DOHH2 (cell line): Measurements from ENCODE around the gene FAM107B.
"Not testable (repeated sequence)": the region's sequence is repeated elsewhere in the genome, so short reads cannot be mapped to it uniquely, and the experiment has no call there.

Experiments
- EZH2phosphoT487 ChIP-seq: fragments of 200-600 bp; sonication (generic); IDR thresholded peaks from 2 replicates; pipeline ENCODE4 v1.6.1; 2017; ENCODE audit warnings: borderline replicate concordance, mild to moderate bottlenecking, antibody characterized with exemption, low read length, moderate library complexity, mixed read lengths
- TF ChIP-seq, protein P1 (sequence below): fragments of 200-600 bp; sonication (generic); IDR thresholded peaks from one replicate; pipeline ENCODE4 v1.5.1; 2014; ENCODE audit warnings: antibody characterized with exemption, mild to moderate bottlenecking, low read depth, low read length; ENCODE audit not compliant: poor library complexity, severe bottlenecking

GRCh38 chr10:14709344-14709743 is 65.4 kb downstream of the FAM107B start:
- TF ChIP-seq, protein P1, sequence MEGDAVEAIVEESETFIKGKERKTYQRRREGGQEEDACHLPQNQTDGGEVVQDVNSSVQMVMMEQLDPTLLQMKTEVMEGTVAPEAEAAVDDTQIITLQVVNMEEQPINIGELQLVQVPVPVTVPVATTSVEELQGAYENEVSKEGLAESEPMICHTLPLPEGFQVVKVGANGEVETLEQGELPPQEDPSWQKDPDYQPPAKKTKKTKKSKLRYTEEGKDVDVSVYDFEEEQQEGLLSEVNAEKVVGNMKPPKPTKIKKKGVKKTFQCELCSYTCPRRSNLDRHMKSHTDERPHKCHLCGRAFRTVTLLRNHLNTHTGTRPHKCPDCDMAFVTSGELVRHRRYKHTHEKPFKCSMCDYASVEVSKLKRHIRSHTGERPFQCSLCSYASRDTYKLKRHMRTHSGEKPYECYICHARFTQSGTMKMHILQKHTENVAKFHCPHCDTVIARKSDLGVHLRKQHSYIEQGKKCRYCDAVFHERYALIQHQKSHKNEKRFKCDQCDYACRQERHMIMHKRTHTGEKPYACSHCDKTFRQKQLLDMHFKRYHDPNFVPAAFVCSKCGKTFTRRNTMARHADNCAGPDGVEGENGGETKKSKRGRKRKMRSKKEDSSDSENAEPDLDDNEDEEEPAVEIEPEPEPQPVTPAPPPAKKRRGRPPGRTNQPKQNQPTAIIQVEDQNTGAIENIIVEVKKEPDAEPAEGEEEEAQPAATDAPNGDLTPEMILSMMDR: not testable (repeated sequence)
- TF ChIP-seq EZH2phosphoT487: not testable (repeated sequence)
